CD4-positive, alpha-beta T cell (primary cell): ENCODE measurements around the gene P2RX5. TPM values are rescaled to one million over a fixed set of nuclear protein-coding genes. Genes with fewer than 3 reads are reported as not detected.
"Not testable (repeated sequence)": the region's sequence is repeated elsewhere in the genome, so short reads cannot be mapped to it uniquely, and the experiment has no call there.

Experiments used
- ATAC-seq: fragments of 200-7000 bp; cut with Tn5 transposase; one replicate; pipeline ENCODE4 v1.10.0; 2022; ENCODE audit warnings: mild to moderate bottlenecking; ENCODE audit not compliant: poor library complexity
- CTCF ChIA-PET: fragments of 350-600 bp; sonication (Branson Sonifier 250); formaldehyde crosslinking; loops from one replicate; lab custom pipeline; 2021; ENCODE audit warnings: antibody characterized with exemption, inconsistent platforms; lab: Charles Lee
- POLR2A ChIA-PET: fragments of 350-600 bp; sonication (Branson Sonifier 250); formaldehyde crosslinking; loops from one replicate; lab custom pipeline; 2021; ENCODE audit warnings: antibody characterized with exemption, inconsistent platforms; lab: Charles Lee
- DNase-seq, 14 experiments: peaks; one replicate each; pipeline ENCODE4 v3.0.0-alpha.2; 2013 to 2020; ENCODE audit warnings: mixed read lengths in 2 of 14
- H3K27ac ChIP-seq, 2 donors: one replicate each; pipeline versions ENCODE4 v1.5.1 to v1.7.0; 2013; ENCODE audit warnings: low read length in 2 of 2, low read depth in 1 of 2, mild to moderate bottlenecking in 1 of 2
- H3K27me3 ChIP-seq, 2 experiments: 1 replicate in 1 of 2; 2 replicates in 1 of 2; pipeline versions ENCODE4 v1.6.1 to v1.7.0; 2013; ENCODE audit warnings: low read length in 2 of 2, control low read depth in 1 of 2, mild to moderate bottlenecking in 1 of 2, moderate library complexity in 1 of 2; ENCODE audit not compliant: insufficient read depth in 2 of 2, control insufficient read depth in 1 of 2
- H3K36me3 ChIP-seq: one replicate; pipeline ENCODE4 v1.6.1; 2013; ENCODE audit warnings: low read length, control low read depth; ENCODE audit not compliant: insufficient read depth
- H3K4me1 ChIP-seq: one replicate; pipeline ENCODE4 v1.6.1; 2013; ENCODE audit warnings: low read length, control low read depth; ENCODE audit not compliant: insufficient read depth
- H3K4me3 ChIP-seq: one replicate; pipeline ENCODE4 v1.5.1; 2013; ENCODE audit warnings: mild to moderate bottlenecking, low read length, moderate library complexity
- H3K9me3 ChIP-seq, 2 experiments: 1 replicate in 1 of 2; 2 replicates in 1 of 2; pipeline versions ENCODE4 v1.6.1 to v1.7.0; 2013; ENCODE audit warnings: low read length in 2 of 2, mild to moderate bottlenecking in 2 of 2, control low read depth in 1 of 2, moderate library complexity in 1 of 2; ENCODE audit not compliant: control insufficient read depth in 1 of 2, insufficient read depth in 1 of 2
- H3K27ac Mint-ChIP-seq: one replicate; pipeline ENCODE4 v1.8.0; 2020; ENCODE audit warnings: mixed read lengths
- H3K27me3 Mint-ChIP-seq: one replicate; pipeline ENCODE4 v1.8.0; 2021; ENCODE audit warnings: mixed read lengths
- H3K36me3 Mint-ChIP-seq: one replicate; pipeline ENCODE4 v1.8.0; 2021; ENCODE audit warnings: low read depth, mixed read lengths
- H3K4me1 Mint-ChIP-seq: one replicate; pipeline ENCODE4 v1.8.0; 2021; ENCODE audit warnings: low read depth, mixed read lengths
- H3K4me3 Mint-ChIP-seq: one replicate; pipeline ENCODE4 v1.8.0; 2020; ENCODE audit warnings: mild to moderate bottlenecking, mixed read lengths
- H3K9me3 Mint-ChIP-seq: one replicate; pipeline ENCODE4 v1.8.0; 2020; ENCODE audit warnings: mixed read lengths
- CTCF ChIP-seq: fragments of 200-600 bp; IDR thresholded peaks from one replicate; pipeline ENCODE4 v1.8.0; 2022; ENCODE audit warnings: antibody characterized with exemption, mild to moderate bottlenecking
- intact Hi-C, 2 experiments: fragments of 100-400 bp; cut with DNase I in 1 of 2; cut with micrococcal nuclease in 1 of 2; formaldehyde crosslinking; loops; one replicate each; pipeline versions ENCODE4 v1.15.1 to v1.9.0; 2023 to 2025; cut with DNase I, micrococcal nuclease
- total RNA-seq, 174 experiments: library from RNA in 2 of 174; stranded (reverse) in 2 of 174; gene quantifications; one replicate each; pipeline ENCODE4 v1.2.3 and lab custom pipeline; 2021 to 2026

Gene P2RX5
- total RNA-seq, 2 experiments from 2014 or later: 14.3 to 16.0 TPM

GRCh38 chr17:3735515-3735914, 39.6 kb upstream of the P2RX5 start:
- CTCF ChIA-PET: interaction anchor here (2.9 to 7.0 kb wide), 2 partner anchors 9 to 91 kb away, joined by 10 to 106 read pairs; no protein-coding TSS in a partner anchor
- H3K4me1 ChIP-seq: peaks cover 32% of the 10 kb centered on the region
- DNase-seq (no peak), ATAC-seq (no peak)
- peaks cover 32% of the 10 kb centered on the region for H3K4me1 Mint-ChIP-seq
- H3K36me3 Mint-ChIP-seq: no peaks in the 10 kb centered on the region
- H3K36me3 ChIP-seq: no peaks in the 10 kb centered on the region
- intact Hi-C loops: loop anchor here (5.0 to 10.0 kb wide), 5 partner anchors 49 to 272 kb away; partner anchors contain the start of gene NCBP3 (in 1 of the 2)
- no peak overlapping the region for H3K4me3 ChIP-seq
- no peak for TF ChIP-seq CTCF
- no peak overlapping the region for H3K27ac ChIP-seq
- H3K9me3 ChIP-seq: no peaks in the 10 kb centered on the region
- no peak overlapping the region for H3K4me3 Mint-ChIP-seq
- H3K27ac Mint-ChIP-seq: no peak overlapping the region
- no peaks in the 10 kb centered on the region for H3K27me3 Mint-ChIP-seq
- no peaks in the 10 kb centered on the region for H3K9me3 Mint-ChIP-seq
- POLR2A ChIA-PET: interaction anchor here (0.5 kb wide), 1 partner anchor 42 kb away, joined by 3 read pairs; no protein-coding TSS in a partner anchor
- no peaks in the 10 kb centered on the region for H3K27me3 ChIP-seq

- not testable (repeated sequence) for H3K27me3 ChIP-seq, H3K9me3 ChIP-seq, H3K36me3 Mint-ChIP-seq, H3K27me3 Mint-ChIP-seq, H3K9me3 Mint-ChIP-seq, H3K36me3 ChIP-seq, H3K4me3 ChIP-seq, H3K27ac Mint-ChIP-seq, ATAC-seq, DNase-seq, H3K4me3 Mint-ChIP-seq, H3K27ac ChIP-seq
- ChIA-PET POLR2A (interaction anchor here (0.5 kb wide), 1 partner anchor 42 kb away, joined by 3 read pairs; no protein-coding TSS in a partner anchor), CTCF (interaction anchor here (7.0 kb wide), 1 partner anchor 92 kb away, joined by 106 read pairs; no protein-coding TSS in a partner anchor)
- peaks cover 26% of the 10 kb centered on the region for H3K4me1 Mint-ChIP-seq
- intact Hi-C loops: loop anchor here (5.0 to 10.0 kb wide), 5 partner anchors 50 to 272 kb away; partner anchors contain the start of gene NCBP3 (in 1 of the 2)
- H3K4me1 ChIP-seq: peaks cover 26% of the 10 kb centered on the region
Measured at GRCh38 chr17:3734911-3735276, 38.9 kb upstream of the P2RX5 start.

- Mint-ChIP-seq H3K27ac (no peak overlapping the region), H3K9me3 (no peaks in the 10 kb centered on the region), H3K36me3 (no peaks in the 10 kb centered on the region), H3K4me3 (no peak overlapping the region), H3K4me1 (no peaks in the 10 kb centered on the region), H3K27me3 (no peaks in the 10 kb centered on the region)
- no peak for DNase-seq
- H3K27ac ChIP-seq: no peak overlapping the region
- H3K9me3 ChIP-seq: no peaks in the 10 kb centered on the region
- no peaks in the 10 kb centered on the region for H3K4me1 ChIP-seq
- ATAC-seq: no peak
- H3K4me3 ChIP-seq: no peak overlapping the region
- ChIA-PET CTCF (no interaction called here), POLR2A (no interaction called here)
- intact Hi-C loops: loop anchor here (10.0 kb wide), 2 partner anchors 53 to 273 kb away; no protein-coding TSS in a partner anchor
- H3K36me3 ChIP-seq: no peaks in the 10 kb centered on the region
- no peak for TF ChIP-seq CTCF
- H3K27me3 ChIP-seq: no peaks in the 10 kb centered on the region
Measured at GRCh38 chr17:3732210-3732621, 36.3 kb upstream of the P2RX5 start.
